B cell (primary cell): Measurements from ENCODE around the gene ARPC2. TPM values are rescaled to one million over a fixed set of nuclear protein-coding genes. Genes with fewer than 3 reads are reported as not detected.

Experiments
- ATAC-seq: fragments of 200-7000 bp; cut with Tn5 transposase; one replicate; pipeline ENCODE4 v1.10.0; 2021; ENCODE audit warnings: low read depth, mild to moderate bottlenecking, moderate number of reproducible peaks, moderate library complexity
- CTCF ChIA-PET: fragments of 350-600 bp; sonication (Branson Sonifier 250); formaldehyde crosslinking; loops from one replicate; lab custom pipeline; 2021; ENCODE audit warnings: antibody characterized with exemption, inconsistent platforms; lab: Charles Lee
- POLR2A ChIA-PET: fragments of 350-600 bp; sonication (Branson Sonifier 250); formaldehyde crosslinking; loops from one replicate; lab custom pipeline; 2021; ENCODE audit warnings: antibody characterized with exemption; lab: Charles Lee
- DNase-seq: peaks from one replicate; pipeline ENCODE4 v3.0.0; 2013
- H2AFZ ChIP-seq: 2 replicates; pipeline ENCODE4 v1.6.1; 2012; ENCODE audit warnings: mild to moderate bottlenecking, low read depth, low read length; ENCODE audit not compliant: insufficient read depth, poor library complexity, severe bottlenecking
- H3K27ac ChIP-seq, 2 donors: 1 replicate in 1 of 2; 2 replicates in 1 of 2; pipeline ENCODE4 v1.5.1; 2012 to 2013; ENCODE audit warnings: low read length in 2 of 2, mild to moderate bottlenecking in 2 of 2, moderate library complexity in 1 of 2
- H3K27me3 ChIP-seq, 4 experiments: fragments of 200-600 bp in 1 of 4; sonication (generic) in 1 of 4; replicated peaks in 1 of 4; 1 replicate in 2 of 4; 2 replicates in 2 of 4; pipeline versions ENCODE4 v1.6.1 to v1.7.0; 2013 to 2016; ENCODE audit warnings: low read length in 3 of 4, mild to moderate bottlenecking in 2 of 4, mixed read lengths in 1 of 4, moderate library complexity in 1 of 4; ENCODE audit not compliant: insufficient read depth in 4 of 4, control insufficient read depth in 3 of 4; ENCODE audit errors: control extremely low read depth in 1 of 4
- H3K36me3 ChIP-seq, 2 experiments: replicated peaks in 1 of 2; 1 replicate in 1 of 2; 2 replicates in 1 of 2; pipeline versions ENCODE4 v1.6.1 to v1.7.1; 2013; ENCODE audit warnings: low read length in 1 of 2; ENCODE audit not compliant: insufficient read depth in 2 of 2, control insufficient read depth in 1 of 2; ENCODE audit errors: control extremely low read depth in 1 of 2, extremely low read depth in 1 of 2
- H3K4me1 ChIP-seq, 2 donors: fragments of 200-600 bp in 1 of 2; sonication (generic) in 1 of 2; 1 replicate in 1 of 2; 2 replicates in 1 of 2; pipeline versions ENCODE4 v1.5.1 to v1.6.1; 2013 to 2017; ENCODE audit warnings: low read length in 2 of 2; ENCODE audit not compliant: control insufficient read depth in 2 of 2, insufficient read depth in 2 of 2
- H3K4me2 ChIP-seq: replicated peaks from 2 replicates; pipeline ENCODE3; 2012; ENCODE audit warnings: mild to moderate bottlenecking, low read depth, low read length; ENCODE audit not compliant: poor library complexity, severe bottlenecking
- H3K4me3 ChIP-seq, 5 experiments: fragments of 200-600 bp in 1 of 5; sonication (generic) in 1 of 5; 1 replicate in 3 of 5; 2 replicates in 2 of 5; pipeline versions ENCODE4 v1.5.1 to v1.7.0; 2011 to 2016; ENCODE audit warnings: low read length in 4 of 5, mild to moderate bottlenecking in 4 of 5, low read depth in 2 of 5, control low read depth in 1 of 5, moderate library complexity in 1 of 5; ENCODE audit not compliant: insufficient read depth in 1 of 5; ENCODE audit errors: control extremely low read depth in 1 of 5, extremely low read depth in 1 of 5
- H3K79me2 ChIP-seq: fragments of 200-600 bp; sonication (generic); one replicate; pipeline ENCODE4 v1.6.0; 2016; ENCODE audit warnings: low read length; ENCODE audit not compliant: control insufficient read depth, insufficient read depth
- H3K9ac ChIP-seq: fragments of 200-600 bp; sonication (generic); 2 replicates; pipeline ENCODE4 v1.6.1; 2017; ENCODE audit warnings: mild to moderate bottlenecking, low read length, moderate library complexity
- H3K9me3 ChIP-seq, 3 donors: one replicate each; pipeline versions ENCODE4 v1.6.1 to v1.7.1; 2013; ENCODE audit warnings: low read length in 2 of 3; ENCODE audit not compliant: control insufficient read depth in 2 of 3, insufficient read depth in 1 of 3; ENCODE audit errors: control extremely low read depth in 1 of 3
- H4K20me1 ChIP-seq: 2 replicates; pipeline ENCODE4 v1.6.0; 2012; ENCODE audit warnings: mild to moderate bottlenecking, low read length; ENCODE audit not compliant: insufficient read depth, control insufficient read depth, poor library complexity, severe bottlenecking
- H3K27ac Mint-ChIP-seq: one replicate; pipeline ENCODE4 v1.8.0; 2021; ENCODE audit warnings: mixed read lengths
- H3K27me3 Mint-ChIP-seq: one replicate; pipeline ENCODE4 v1.8.0; 2021; ENCODE audit warnings: mixed read lengths
- H3K4me1 Mint-ChIP-seq: one replicate; pipeline ENCODE4 v1.8.0; 2021; ENCODE audit warnings: mixed read lengths
- H3K4me3 Mint-ChIP-seq: one replicate; pipeline ENCODE4 v1.8.0; 2021; ENCODE audit warnings: mixed read lengths
- H3K9me3 Mint-ChIP-seq: one replicate; pipeline ENCODE4 v1.8.0; 2022; ENCODE audit warnings: mixed read lengths; ENCODE audit not compliant: insufficient read depth
- EZH2 ChIP-seq: IDR thresholded peaks from 2 replicates; pipeline ENCODE4 v1.6.1; 2012; ENCODE audit warnings: borderline replicate concordance, low read depth, mild to moderate bottlenecking, moderate library complexity, low read length; ENCODE audit not compliant: insufficient read depth, poor library complexity, severe bottlenecking
- WGBS: methylation state at CpG from one replicate; pipeline ENCODE4 v1.1.5; 2013; ENCODE audit warnings: missing lambda C conversion rate; ENCODE audit not compliant: insufficient coverage; 5-methylcytosine and 5-hydroxymethylcytosine counted together
- intact Hi-C: fragments of 100-400 bp; cut with micrococcal nuclease; formaldehyde crosslinking; loops from one replicate; pipeline ENCODE4 v1.10.0; 2022
- polyA plus RNA-seq: library from polyadenylated mRNA; depleted of rRNA; stranded (reverse); fragments of >200 nt; gene quantifications from 2 replicates; pipeline ENCODE4 v1.2.3, GENCODE V29; 2012
- total RNA-seq, 2 donors: library from RNA; stranded (reverse); fragments of 120-200 nt in 1 of 2; gene quantifications; 1 replicate in 1 of 2; 2 replicates in 1 of 2; pipeline versions ENCODE4 v1.2.3 to v1.2.4, GENCODE V29; 2013 to 2022
- TF ChIP-seq, protein P1 (sequence below): fragments of 200-600 bp; IDR thresholded peaks from one replicate; pipeline ENCODE4 v1.8.0; 2022; ENCODE audit warnings: antibody characterized with exemption, mild to moderate bottlenecking

Gene ARPC2
- total and polyA plus RNA-seq, 2 donors (not counting 1 experiment from before 2014, with no cell fraction given): 314 to 343 TPM

DNA sequence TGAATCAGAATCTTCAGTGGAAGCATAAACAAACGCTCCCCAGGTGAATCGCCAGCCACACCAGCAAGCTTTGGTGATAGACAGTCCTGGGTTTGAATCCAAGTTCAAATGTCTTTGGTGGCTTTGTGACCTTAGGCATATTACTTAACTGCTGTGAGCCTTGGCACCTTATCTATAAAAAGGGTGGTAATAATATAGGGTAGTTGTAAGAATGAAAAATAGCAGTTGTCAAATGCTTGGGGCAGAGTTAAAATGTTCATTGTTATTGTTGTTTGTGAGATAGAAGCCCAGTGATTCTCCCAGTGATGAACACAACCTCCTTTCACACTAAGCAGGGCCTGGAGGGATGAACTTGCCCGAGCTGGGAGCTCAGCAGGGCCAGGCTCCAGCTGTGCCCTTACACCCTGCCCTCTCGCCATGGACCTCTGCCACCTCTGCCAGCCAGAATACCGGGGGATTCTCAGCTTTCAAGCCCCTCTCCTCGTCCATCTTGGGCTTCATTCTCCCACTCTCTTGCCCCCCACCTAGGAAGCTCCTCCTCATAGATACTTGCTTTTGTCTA, 81.4 kb downstream of the ARPC2 start:
- TF ChIP-seq EZH2: no peak
- TF ChIP-seq, protein P1, sequence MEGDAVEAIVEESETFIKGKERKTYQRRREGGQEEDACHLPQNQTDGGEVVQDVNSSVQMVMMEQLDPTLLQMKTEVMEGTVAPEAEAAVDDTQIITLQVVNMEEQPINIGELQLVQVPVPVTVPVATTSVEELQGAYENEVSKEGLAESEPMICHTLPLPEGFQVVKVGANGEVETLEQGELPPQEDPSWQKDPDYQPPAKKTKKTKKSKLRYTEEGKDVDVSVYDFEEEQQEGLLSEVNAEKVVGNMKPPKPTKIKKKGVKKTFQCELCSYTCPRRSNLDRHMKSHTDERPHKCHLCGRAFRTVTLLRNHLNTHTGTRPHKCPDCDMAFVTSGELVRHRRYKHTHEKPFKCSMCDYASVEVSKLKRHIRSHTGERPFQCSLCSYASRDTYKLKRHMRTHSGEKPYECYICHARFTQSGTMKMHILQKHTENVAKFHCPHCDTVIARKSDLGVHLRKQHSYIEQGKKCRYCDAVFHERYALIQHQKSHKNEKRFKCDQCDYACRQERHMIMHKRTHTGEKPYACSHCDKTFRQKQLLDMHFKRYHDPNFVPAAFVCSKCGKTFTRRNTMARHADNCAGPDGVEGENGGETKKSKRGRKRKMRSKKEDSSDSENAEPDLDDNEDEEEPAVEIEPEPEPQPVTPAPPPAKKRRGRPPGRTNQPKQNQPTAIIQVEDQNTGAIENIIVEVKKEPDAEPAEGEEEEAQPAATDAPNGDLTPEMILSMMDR: no peak
- no peaks in the 10 kb centered on the region for H3K9me3 ChIP-seq
- no peak overlapping the region for H2AFZ ChIP-seq
- H3K79me2 ChIP-seq: peaks cover 12% of the 10 kb centered on the region
- peaks cover 13 to 20% of the 10 kb centered on the region in 2 donors for H3K4me1 ChIP-seq
- no peak overlapping the region for H3K9ac ChIP-seq
- DNase-seq (no peak), ATAC-seq (no peak)
- H3K27ac Mint-ChIP-seq: no peak overlapping the region
- ChIA-PET CTCF (interaction anchor here (0.8 to 2.9 kb wide), 8 partner anchors 12 to 308 kb away, joined by 3 to 22 read pairs (median 6); partner anchors contain the start of gene CATIP), POLR2A (no interaction called here)
- no peak overlapping the region for H3K4me3 Mint-ChIP-seq
- H3K4me1 Mint-ChIP-seq: peaks cover 22% of the 10 kb centered on the region
- no peaks in the 10 kb centered on the region for H3K27me3 ChIP-seq
- no peak overlapping the region for H3K27ac ChIP-seq
- no peaks in the 10 kb centered on the region for H3K27me3 Mint-ChIP-seq
- no peaks in the 10 kb centered on the region for H4K20me1 ChIP-seq
- no peak overlapping the region for H3K4me2 ChIP-seq
- H3K4me3 ChIP-seq: no peak overlapping the region
- intact Hi-C loops: no loop called here
- H3K36me3 ChIP-seq: no peaks in the 10 kb centered on the region
- H3K9me3 Mint-ChIP-seq: no peaks in the 10 kb centered on the region
- WGBS: 86% methylated on average over 6 of the region's 6 CpGs

DNA sequence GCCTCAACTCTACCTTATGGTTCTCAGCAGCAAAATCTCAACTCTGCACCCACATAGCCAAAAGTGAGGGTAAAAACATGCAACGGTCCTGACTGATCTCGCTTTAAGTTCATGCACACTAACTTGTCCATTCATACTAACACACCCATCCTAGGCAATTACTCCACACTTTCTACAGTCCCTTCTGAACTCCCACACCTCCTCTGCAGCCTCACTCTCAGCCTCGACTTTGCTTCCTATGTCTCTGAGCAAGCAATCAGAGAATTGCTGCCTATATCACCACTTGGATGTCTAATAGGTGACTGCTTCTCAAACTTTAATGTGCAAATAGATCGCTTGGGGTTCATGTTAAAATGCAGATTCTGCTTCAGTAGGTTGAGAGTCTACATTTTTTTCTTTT, 83.2 kb downstream of the ARPC2 start:
- Histone ChIP-seq H3K4me1 (peaks cover 3 to 6% of the 10 kb centered on the region in 2 donors), H3K36me3 (no peaks in the 10 kb centered on the region), H3K4me3 (no peak overlapping the region), H4K20me1 (no peaks in the 10 kb centered on the region), H3K27ac (no peak overlapping the region), H3K79me2 (no peaks in the 10 kb centered on the region), H3K9ac (no peak overlapping the region), H3K4me2 (no peak overlapping the region), H3K9me3 (no peaks in the 10 kb centered on the region), H2AFZ (no peak overlapping the region), H3K27me3 (no peaks in the 10 kb centered on the region)
- TF ChIP-seq, protein P1: no peak
- no peak for TF ChIP-seq EZH2
- Mint-ChIP-seq H3K27me3 (no peaks in the 10 kb centered on the region), H3K27ac (no peak overlapping the region), H3K4me1 (peaks cover 9% of the 10 kb centered on the region), H3K4me3 (no peak overlapping the region), H3K9me3 (no peaks in the 10 kb centered on the region)
- ATAC-seq (no peak), DNase-seq (no peak)
- 96% methylated on average over 2 of the region's 4 CpGs for WGBS
- intact Hi-C loops: loop anchor here (5.0 kb wide), 1 partner anchor 547 kb away; no protein-coding TSS in a partner anchor
- CTCF ChIA-PET: interaction anchor here (0.7 to 2.9 kb wide), 5 partner anchors 9 to 164 kb away, joined by 3 to 22 read pairs (median 7); partner anchors contain the start of gene CATIP
- POLR2A ChIA-PET: no interaction called here
